OCI-LY3 (cell line): ENCODE measurements around the gene KCNH3.
A peak's percentile ranks its signal among the peaks of the same experiment; 100 is the strongest.

Source experiments
- H2AFZ ChIP-seq: fragments of 200-600, 300-600 bp; shearing (Covaris generic); 2 replicates; pipeline ENCODE4 v1.6.0; 2014; ENCODE audit warnings: antibody characterized with exemption, low read depth, low read length
- H3K27ac ChIP-seq: fragments of 200-600, 300-600 bp; sonication (generic); 2 replicates; pipeline ENCODE4 v1.5.1; 2014; ENCODE audit warnings: mild to moderate bottlenecking, low read length, moderate library complexity, mixed read lengths
- H3K27me3 ChIP-seq: fragments of 200-600, 300-600 bp; sonication (generic); 2 replicates; pipeline ENCODE4 v1.6.1; 2014; ENCODE audit warnings: low read depth, low read length, mixed read lengths
- H3K36me3 ChIP-seq: fragments of 200-600, 300-600 bp; sonication (generic); replicated peaks from 2 replicates; pipeline ENCODE3; 2014; ENCODE audit warnings: low read depth, low read length, mixed read lengths
- H3K4me1 ChIP-seq: fragments of 300-600, 200-600 bp; sonication (generic); 2 replicates; pipeline ENCODE4 v1.6.1; 2014; ENCODE audit warnings: low read length, mixed read lengths
- H3K4me2 ChIP-seq: fragments of 200-600, 300-600 bp; sonication (generic); 2 replicates; pipeline ENCODE4 v1.6.1; 2014; ENCODE audit warnings: low read length, mixed read lengths
- H3K4me3 ChIP-seq: fragments of 300-600, 200-600 bp; sonication (generic); 2 replicates; pipeline ENCODE4 v1.5.1; 2014; ENCODE audit warnings: antibody characterized with exemption, mild to moderate bottlenecking, low read length, moderate library complexity
- H3K79me2 ChIP-seq: fragments of 300-600, 200-600 bp; shearing (Covaris generic); 2 replicates; pipeline ENCODE4 v1.6.1; 2014; ENCODE audit warnings: mild to moderate bottlenecking, low read length, mixed read lengths
- H3K9ac ChIP-seq: fragments of 300-600, 200-600 bp; shearing (Covaris generic); 2 replicates; pipeline ENCODE4 v1.6.0; 2014; ENCODE audit warnings: mild to moderate bottlenecking, low read length, moderate library complexity
- H3K9me3 ChIP-seq: fragments of 200-600, 300-600 bp; shearing (Covaris generic); 2 replicates; pipeline ENCODE4 v1.6.1; 2014; ENCODE audit warnings: low read length, mixed read lengths; ENCODE audit not compliant: insufficient read depth
- H4K20me1 ChIP-seq: fragments of 200-600, 300-600 bp; sonication (generic); 2 replicates; pipeline ENCODE4 v1.6.1; 2016; ENCODE audit warnings: low read length, mixed read lengths; ENCODE audit not compliant: insufficient read depth
- CTCF ChIP-seq: fragments of 200-600, 300-600 bp; sonication (generic); IDR thresholded peaks from 2 replicates; pipeline ENCODE4 v1.5.1; 2014; ENCODE audit warnings: antibody characterized with exemption, low read length, low read depth
- EZH2phosphoT487 ChIP-seq: fragments of 200-600 bp; shearing (Covaris generic); IDR thresholded peaks from 2 replicates; pipeline ENCODE4 v1.6.1; 2018; ENCODE audit warnings: antibody characterized with exemption, mixed run types, low read depth

The KCNH3 gene

GRCh38 chr12:49567611-49568441 is 29.0 kb downstream of the KCNH3 start, which contains the start of gene MCRS1:
Gene MCRS1, minus strand, starts transcription at chr12:49568142. Its CDS starts 1,411 bp downstream, at chr12:49566731.
- Histone ChIP-seq H3K36me3 (peaks cover 12% of the 10 kb centered on the region), H3K4me3 (peak within 1 kb of the TSS; percentile 97)

GRCh38 chr12:49568442-49569162 is 29.8 kb downstream of the KCNH3 start:
- Histone ChIP-seq H3K4me2 (peak overlapping the region; percentile 91), H4K20me1 (no peaks in the 10 kb centered on the region), H3K9me3 (no peaks in the 10 kb centered on the region), H3K27me3 (no peaks in the 10 kb centered on the region), H3K27ac (peak overlapping the region; percentile 74; the same call in 1 of the 2 replicates), H3K36me3 (peaks cover 12% of the 10 kb centered on the region), H2AFZ (peak overlapping the region; percentile 94), H3K4me1 (peaks cover 10% of the 10 kb centered on the region), H3K9ac (peak overlapping the region; percentile 96), H3K4me3 (peak overlapping the region; percentile 97), H3K79me2 (peaks cover 32% of the 10 kb centered on the region)
- TF ChIP-seq CTCF = no peak
- TF ChIP-seq EZH2phosphoT487 = no peak

More at GRCh38 chr12:49567611-49568441, 29.0 kb downstream of the KCNH3 start, which contains the start of gene MCRS1:
- no peaks in the 10 kb centered on the region for H3K9me3 ChIP-seq
- peaks cover 10% of the 10 kb centered on the region for H3K4me1 ChIP-seq
- peak within 1 kb of the TSS; percentile 94 for H2AFZ ChIP-seq
- peak within 1 kb of the TSS; percentile 74 for H3K27ac ChIP-seq
- peak within 1 kb of the TSS; percentile 92 for H3K4me2 ChIP-seq
- TF ChIP-seq CTCF = no peak
- TF ChIP-seq EZH2phosphoT487 = no peak
- H4K20me1 ChIP-seq = no peaks in the 10 kb centered on the region
- H3K79me2 ChIP-seq = peaks cover 32% of the 10 kb centered on the region
- peak within 1 kb of the TSS; percentile 96 for H3K9ac ChIP-seq
- H3K27me3 ChIP-seq = no peaks in the 10 kb centered on the region

- H3K27ac ChIP-seq = no peak overlapping the region
- no peak overlapping the region for H3K9ac ChIP-seq
- no peak overlapping the region for H2AFZ ChIP-seq
- no peaks in the 10 kb centered on the region for H3K27me3 ChIP-seq
- H3K4me1 ChIP-seq = peaks cover 11% of the 10 kb centered on the region
- H3K4me2 ChIP-seq = no peak overlapping the region
- H3K9me3 ChIP-seq = no peaks in the 10 kb centered on the region
- TF ChIP-seq EZH2phosphoT487 (no peak), CTCF (no peak)
- no peaks in the 10 kb centered on the region for H4K20me1 ChIP-seq
- no peaks in the 10 kb centered on the region; the same call in 1 of the 2 replicates for H3K79me2 ChIP-seq
- peaks cover 10% of the 10 kb centered on the region for H3K36me3 ChIP-seq
- H3K4me3 ChIP-seq = no peak overlapping the region
Measured at GRCh38 chr12:49577589-49578315, 38.9 kb downstream of the KCNH3 start.
